Adrenal gland (tissue), 12 donors: ENCODE measurements around the gene MAP3K14. TPM values are rescaled to one million over a fixed set of nuclear protein-coding genes. Genes with fewer than 3 reads are reported as not detected.

Experiments used
- DNase-seq, 7 donors: peaks; one replicate each; pipeline ENCODE4 v3.0.0-alpha.2; 2019 to 2020
- H3K27ac ChIP-seq, 5 donors: fragments of 200-600 bp; sonication (generic) in 4 of 5; 1 replicate in 3 of 5; 2 replicates in 2 of 5; pipeline versions ENCODE4 v1.5.1 to v1.8.0; 2016 to 2020; ENCODE audit warnings: mild to moderate bottlenecking in 1 of 5
- H3K27me3 ChIP-seq: fragments of 200-600 bp; 2 replicates; pipeline ENCODE4 v1.8.0; 2021
- H3K36me3 ChIP-seq, 2 donors: fragments of 200-600 bp; replicated peaks in 1 of 2; 1 replicate in 1 of 2; 2 replicates in 1 of 2; pipeline versions ENCODE4 v1.5.1 to v1.8.0; 2018 to 2022
- H3K4me1 ChIP-seq, 2 donors: fragments of 200-600 bp; replicated peaks in 1 of 2; 1 replicate in 1 of 2; 2 replicates in 1 of 2; pipeline versions ENCODE4 v1.5.1 to v1.8.0; 2018 to 2021
- H3K4me3 ChIP-seq, 4 donors: fragments of 200-600 bp; sonication (generic) in 3 of 4; one replicate each; pipeline ENCODE4 v1.5.1; 2016 to 2018
- H3K9me3 ChIP-seq, 3 donors: fragments of 200-600 bp; sonication (generic) in 1 of 3; replicated peaks in 1 of 3; 1 replicate in 2 of 3; 2 replicates in 1 of 3; pipeline versions ENCODE4 v1.5.1 to v1.8.0; 2016 to 2021
- POLR2A ChIP-seq, 2 donors: fragments of 450-650 bp; IDR thresholded peaks; one replicate each; pipeline ENCODE4 v1.6.1; 2017; ENCODE audit warnings: antibody characterized with exemption in 2 of 2, mild to moderate bottlenecking in 2 of 2, moderate library complexity in 1 of 2
- WGBS, 4 donors: extraction: QIAGEN DNeasy Blood & Tissue Kit in 2 of 4; methylation state at CpG; one replicate each; pipeline versions ENCODE4 v1.1.5 to v1.1.7; 2013 to 2017; 5-methylcytosine and 5-hydroxymethylcytosine counted together
- intact Hi-C, 2 donors: fragments of 100-400 bp; cut with DNase I; formaldehyde crosslinking; loops; one replicate each; pipeline versions ENCODE4 v1.14.1 to v1.15.0; 2022 to 2023
- polyA plus RNA-seq, 3 donors: library from polyadenylated mRNA; stranded (reverse); fragments of 200-250 nt in 2 of 3; fragments of 350-450 nt in 1 of 3; fragmentation: Illumina TruSeq in 1 of 3; extraction: RNeasy Lipid Tissue Mini Kit (QIAGEN cat#74804) in 1 of 3; gene quantifications; one replicate each; pipeline ENCODE4 v1.2.3, GENCODE V29; 2013 to 2014
- total RNA-seq, 9 donors: library from RNA; depleted of rRNA in 4 of 9; stranded (reverse); fragments of >200 nt in 4 of 9; fragments of 120-200 nt in 1 of 9; fragmentation: NEBNext Ultra II Directional in 1 of 9; extraction: Animal tissue kit (Norgen Biotek cat#: 25700) in 1 of 9; gene quantifications; one replicate each; pipeline versions ENCODE4 v1.1.0 to v1.2.4, GENCODE V29; 2013 to 2023
- TF ChIP-seq, protein P1 (sequence below), 6 experiments: fragments of 450-650 bp in 4 of 6; fragments of 200-600 bp in 2 of 6; sonication (generic) in 1 of 6; IDR thresholded peaks; 1 replicate in 5 of 6; 2 replicates in 1 of 6; pipeline versions ENCODE4 v1.5.1 to v1.8.0; 2016 to 2021; ENCODE audit warnings: antibody characterized with exemption in 6 of 6, mild to moderate bottlenecking in 2 of 6, moderate library complexity in 1 of 6
- donor health status: healthy with polysubstance abuse.
- donor health status: Bipolar disorder and iron deficiency.
- donor health status: DM: yes; HTN: yes; CAD: no.
- donor health status: DM: no; HTN: no; CAD: no.
- donor health status: DM: no; HTN: no; CAD: no.
- donor health status: DM: yes; HTN: yes; CAD: no.

The MAP3K14 gene
- total and polyA plus RNA-seq, 12 donors, result 2.4 to 14.7 (median 7.2) TPM

DNA sequence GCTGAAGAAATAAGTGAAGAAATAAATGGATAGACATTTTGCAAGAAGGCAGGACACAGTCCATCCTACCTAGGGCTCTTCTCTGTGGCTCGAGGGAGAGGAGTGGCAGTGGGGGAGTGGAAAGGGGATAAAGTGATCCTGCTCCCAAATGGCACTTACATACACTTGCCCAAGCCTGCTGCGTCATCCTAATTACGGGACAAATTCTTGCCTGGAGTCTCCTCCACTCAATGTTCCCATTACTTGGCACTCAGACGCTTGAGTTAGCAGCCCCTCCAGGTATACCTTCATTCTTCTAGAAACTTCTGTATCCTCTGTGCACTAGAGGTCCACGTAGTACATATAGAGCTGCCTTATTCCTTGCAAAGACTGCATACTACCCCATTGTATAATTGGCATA lies 15.7 kb upstream of the MAP3K14 start:
- no peaks in the 10 kb centered on the region for H3K9me3 ChIP-seq
- H3K4me3 ChIP-seq, result no peak overlapping the region
- H3K27ac ChIP-seq, result no peak overlapping the region
- intact Hi-C loops, result no loop called here
- TF ChIP-seq, protein P1, sequence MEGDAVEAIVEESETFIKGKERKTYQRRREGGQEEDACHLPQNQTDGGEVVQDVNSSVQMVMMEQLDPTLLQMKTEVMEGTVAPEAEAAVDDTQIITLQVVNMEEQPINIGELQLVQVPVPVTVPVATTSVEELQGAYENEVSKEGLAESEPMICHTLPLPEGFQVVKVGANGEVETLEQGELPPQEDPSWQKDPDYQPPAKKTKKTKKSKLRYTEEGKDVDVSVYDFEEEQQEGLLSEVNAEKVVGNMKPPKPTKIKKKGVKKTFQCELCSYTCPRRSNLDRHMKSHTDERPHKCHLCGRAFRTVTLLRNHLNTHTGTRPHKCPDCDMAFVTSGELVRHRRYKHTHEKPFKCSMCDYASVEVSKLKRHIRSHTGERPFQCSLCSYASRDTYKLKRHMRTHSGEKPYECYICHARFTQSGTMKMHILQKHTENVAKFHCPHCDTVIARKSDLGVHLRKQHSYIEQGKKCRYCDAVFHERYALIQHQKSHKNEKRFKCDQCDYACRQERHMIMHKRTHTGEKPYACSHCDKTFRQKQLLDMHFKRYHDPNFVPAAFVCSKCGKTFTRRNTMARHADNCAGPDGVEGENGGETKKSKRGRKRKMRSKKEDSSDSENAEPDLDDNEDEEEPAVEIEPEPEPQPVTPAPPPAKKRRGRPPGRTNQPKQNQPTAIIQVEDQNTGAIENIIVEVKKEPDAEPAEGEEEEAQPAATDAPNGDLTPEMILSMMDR (IDR thresholded peaks at IDR 0.05), result no peak
- TF ChIP-seq POLR2A (IDR thresholded peaks at IDR 0.05), result no peak
- H3K27me3 ChIP-seq, result no peaks in the 10 kb centered on the region
- no peak for DNase-seq
- peaks cover 0 to 10% of the 10 kb centered on the region in 2 donors for H3K4me1 ChIP-seq
- no peaks in the 10 kb centered on the region for H3K36me3 ChIP-seq
- 84 to 90% (median 87%) methylated on average over 5 of the region's 5 CpGs for WGBS, 4 donors

DNA sequence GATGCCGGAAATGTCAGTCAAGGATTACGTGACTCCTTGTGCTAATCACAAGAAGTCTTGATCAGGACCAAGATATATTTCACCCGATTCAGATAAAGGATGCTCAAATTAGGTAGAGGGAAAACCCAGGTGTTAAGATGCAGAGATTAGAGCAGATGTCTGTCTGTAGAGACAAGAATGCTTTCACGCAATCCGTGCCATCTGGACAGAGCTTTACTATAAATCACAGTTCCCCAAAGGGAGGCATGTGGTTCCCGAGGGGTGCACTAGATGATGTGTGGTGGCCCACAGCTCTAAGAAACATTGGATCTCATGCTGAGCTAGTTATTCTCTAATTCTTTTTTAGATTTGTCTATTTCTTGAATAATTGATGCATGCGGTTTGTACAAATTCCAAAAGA lies 9.8 kb upstream of the MAP3K14 start:
- DNase-seq, result peak in 4 of 7 donors; percentile 5 to 9 (median 6)
- no peak overlapping the region for H3K4me3 ChIP-seq

GRCh38 chr17:45325810-45326209 lies 9.0 kb upstream of the MAP3K14 start:
- TF ChIP-seq, protein P1 (IDR thresholded peaks at IDR 0.05), result no peak
- TF ChIP-seq POLR2A (IDR thresholded peaks at IDR 0.05), result no peak
- H3K27me3 ChIP-seq, result no peaks in the 10 kb centered on the region
- peaks cover 15% of the 10 kb centered on the region in 2 donors for H3K4me1 ChIP-seq
- DNase-seq, result peak in 6 of 7 donors; percentile 57 to 79 (median 70)
- no peak overlapping the region for H3K27ac ChIP-seq
- intact Hi-C loops, result no loop called here
- no peak overlapping the region for H3K4me3 ChIP-seq
- WGBS, 4 donors, result 54 to 69% (median 57%) methylated on average over 4 of the region's 4 CpGs
- no peaks in the 10 kb centered on the region for H3K9me3 ChIP-seq
- no peaks in the 10 kb centered on the region for H3K36me3 ChIP-seq

More for the DNA sequence above, 9.8 kb upstream of the MAP3K14 start:
- Histone ChIP-seq H3K9me3 (no peaks in the 10 kb centered on the region), H3K27ac (no peak overlapping the region), H3K4me1 (peaks cover 7 to 8% of the 10 kb centered on the region in 2 donors), H3K36me3 (no peaks in the 10 kb centered on the region), H3K27me3 (no peaks in the 10 kb centered on the region)
- TF ChIP-seq, protein P1 (IDR thresholded peaks at IDR 0.05), result no peak
- no peak for TF ChIP-seq POLR2A (IDR thresholded peaks at IDR 0.05)
- 82 to 90% (median 85%) methylated on average over 7 of the region's 7 CpGs for WGBS, 4 donors
- intact Hi-C loops, result no loop called here

DNA sequence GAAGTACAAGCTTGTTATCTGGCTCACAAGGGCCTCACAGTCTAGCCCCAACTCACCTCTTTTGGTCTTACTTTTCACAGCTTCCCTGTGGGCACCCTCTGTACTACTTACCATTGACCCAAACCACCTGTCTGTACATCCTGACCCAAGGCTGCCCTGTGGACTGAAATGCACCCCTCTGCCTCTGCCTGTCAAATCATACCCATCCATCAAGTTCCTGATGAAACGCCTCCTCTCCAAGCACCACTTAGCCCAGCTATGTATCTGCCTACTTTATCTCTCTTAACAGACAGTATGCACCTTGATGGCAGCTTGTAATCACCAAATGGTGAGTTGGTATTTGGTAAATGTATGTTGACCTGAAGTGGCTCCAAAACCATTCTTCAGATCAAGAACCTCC lies 7.5 kb upstream of the MAP3K14 start:
- TF ChIP-seq, protein P1 (IDR thresholded peaks at IDR 0.05), result no peak
- TF ChIP-seq POLR2A (IDR thresholded peaks at IDR 0.05), result no peak
- no peaks in the 10 kb centered on the region for H3K9me3 ChIP-seq
- H3K4me3 ChIP-seq, result no peak overlapping the region
- peaks cover 15 to 27% of the 10 kb centered on the region in 2 donors for H3K4me1 ChIP-seq
- no peak overlapping the region for H3K27ac ChIP-seq
- DNase-seq, result peak in 1 of 7 donors; percentile 0
- WGBS, 4 donors, result 89 to 95% (median 93%) methylated on average over 1 of the region's 1 CpG
- intact Hi-C loops, result loop anchor here in 1 of 2 donors (5.0 kb wide), 1 partner anchor 53 kb away; no protein-coding TSS in a partner anchor
- H3K27me3 ChIP-seq, result no peaks in the 10 kb centered on the region
- H3K36me3 ChIP-seq, result no peaks in the 10 kb centered on the region
